ACHN (cell line): Measurements from ENCODE around the gene SDSL.

Experiments used
- DNase-seq: peaks from one replicate; pipeline ENCODE4 v3.0.0-alpha.2; 2015
- in situ Hi-C: cut with HindIII; loops from 2 replicates; pipeline ENCODE4 v1.10.0; 2017; ENCODE audit warnings: low sequenced_read_pairs, low pct_ligation_motif_present, low pct_unique_long_range_greater_than_20kb

The SDSL gene

DNA sequence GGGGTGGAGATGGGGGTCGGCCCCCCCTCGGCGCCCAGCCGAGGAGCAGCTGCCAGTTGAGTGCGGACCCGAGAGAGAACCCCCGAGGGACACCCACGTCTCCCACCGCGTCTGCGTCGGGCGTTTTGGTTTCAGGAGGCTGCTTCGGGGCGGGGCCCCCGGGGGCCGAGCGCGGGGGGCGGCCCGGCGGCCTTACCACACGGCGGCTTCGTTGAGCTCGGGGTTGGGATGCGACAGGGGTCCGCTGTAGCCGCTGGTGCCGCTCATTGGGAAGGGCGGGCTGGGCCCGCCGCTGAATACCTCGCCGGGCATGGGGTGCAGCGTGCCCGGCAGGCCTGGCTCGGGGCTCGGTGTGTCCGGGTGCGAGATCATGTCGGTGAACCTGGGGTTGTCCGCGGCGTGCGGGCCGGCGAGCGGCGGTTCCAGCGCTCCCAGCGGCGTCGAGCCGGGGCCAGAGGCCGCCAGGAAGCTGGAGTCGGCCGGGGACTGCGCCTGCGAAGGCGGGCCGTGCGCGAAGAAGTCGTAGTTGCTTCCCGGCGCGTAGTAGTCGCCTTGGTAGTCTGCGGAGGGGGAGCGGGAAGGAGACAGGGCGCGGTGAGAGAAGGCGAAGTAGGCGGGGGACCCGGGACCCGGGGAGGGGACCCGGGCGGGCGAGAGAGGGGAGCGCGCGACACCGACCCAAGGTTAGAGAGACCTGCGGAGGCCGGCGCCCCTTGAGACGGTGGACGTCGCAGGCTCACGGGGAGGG is 41.0 kb downstream of the SDSL start:
- in situ Hi-C loops: no loop called here

GRCh38 chr12:113463746-113464451 is 41.7 kb downstream of the SDSL start:
- DNase-seq: no peak
- in situ Hi-C loops: no loop called here

More for the DNA sequence above, 41.0 kb downstream of the SDSL start:
- DNase-seq: no peak

GRCh38 chr12:113464452-113464775 is 42.2 kb downstream of the SDSL start:
- DNase-seq: no peak
- in situ Hi-C loops: no loop called here

- in situ Hi-C loops: no loop called here
- DNase-seq: no peak
Measured at GRCh38 chr12:113464852-113465719, 42.9 kb downstream of the SDSL start.

DNA sequence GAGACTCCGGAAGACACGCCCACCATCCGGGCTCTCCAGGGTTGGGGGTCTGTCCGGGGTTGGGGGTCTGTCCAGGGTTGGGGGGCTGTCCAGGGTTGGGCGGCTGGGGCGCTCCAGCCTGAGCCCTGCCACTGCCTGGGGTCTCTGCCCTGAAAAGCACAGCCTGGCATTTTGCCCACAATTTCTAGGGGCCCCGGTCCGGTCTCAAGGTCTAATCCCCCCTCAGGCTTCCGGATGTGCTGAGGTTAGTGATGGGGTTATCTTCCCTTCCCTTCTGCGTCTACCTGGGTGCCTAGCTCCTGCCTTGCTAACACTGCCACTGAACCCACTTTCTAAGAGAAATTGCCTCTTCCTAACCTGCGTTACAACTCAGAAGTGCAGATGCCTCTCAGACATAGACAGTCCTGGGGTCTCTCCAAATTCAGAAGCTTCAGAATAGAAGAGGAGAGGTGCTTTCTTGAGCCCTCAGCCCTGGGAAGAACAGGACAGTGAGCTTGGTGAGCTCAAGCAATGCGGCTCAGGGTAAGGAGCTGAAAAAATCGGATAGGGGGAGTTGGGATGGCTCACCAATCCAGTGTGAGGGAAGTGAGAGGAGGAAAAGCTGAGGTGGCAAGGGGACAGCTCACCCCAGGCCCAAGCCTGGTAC is 43.8 kb downstream of the SDSL start:
- DNase-seq: no peak
- in situ Hi-C loops: no loop called here

DNA sequence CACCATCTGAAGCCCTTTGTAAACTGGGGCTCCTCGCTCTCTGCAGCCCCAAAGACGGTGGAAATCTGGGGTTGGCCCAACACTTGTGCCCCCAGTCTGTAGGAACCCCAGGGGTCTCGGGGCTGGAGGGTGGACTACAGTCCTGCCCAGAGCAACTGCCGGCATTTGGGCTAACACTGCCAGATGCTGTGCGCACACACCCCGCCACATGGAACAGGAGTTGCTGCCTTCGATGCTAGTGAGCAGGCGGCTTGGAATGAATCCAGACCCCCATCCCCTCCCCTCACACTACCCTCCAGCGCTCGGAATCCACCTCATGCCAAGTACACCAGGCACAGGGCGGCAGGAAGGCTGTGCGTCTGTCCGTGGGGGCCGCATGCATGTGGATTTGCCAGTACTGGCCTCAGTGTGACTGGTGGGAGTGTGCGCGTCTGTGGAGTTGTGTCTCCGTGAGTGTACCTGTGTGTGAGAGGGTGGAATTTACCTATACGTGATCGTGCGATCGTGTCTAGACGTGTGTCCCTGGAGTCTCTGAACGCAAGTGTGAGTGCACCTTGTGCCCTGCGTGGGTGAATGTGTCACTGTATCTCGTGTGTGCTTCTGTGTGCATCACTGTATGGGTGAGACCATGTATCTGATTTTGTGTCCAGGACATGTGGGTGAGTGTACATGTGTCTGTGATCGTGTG is 44.4 kb downstream of the SDSL start:
- in situ Hi-C loops: no loop called here
- DNase-seq: no peak

DNA sequence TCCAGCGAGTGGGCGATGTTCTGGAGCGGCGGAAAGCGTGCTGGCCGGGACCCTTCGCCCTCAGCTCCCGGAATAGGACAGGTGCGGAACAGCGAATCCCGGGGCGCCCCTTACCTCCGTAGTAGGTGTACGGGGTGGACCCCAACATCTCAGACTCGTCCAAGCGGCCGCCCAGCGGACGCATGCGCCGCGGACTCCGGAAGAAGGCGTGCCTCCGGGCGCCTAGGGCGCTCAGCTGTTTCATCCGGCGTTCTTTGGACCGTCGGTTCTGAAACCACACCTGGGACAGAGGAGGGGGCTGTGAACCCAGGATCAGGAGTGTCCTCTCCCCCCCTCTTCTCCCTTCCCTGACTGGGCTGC is 44.9 kb downstream of the SDSL start:
- in situ Hi-C loops: no loop called here
- no peak for DNase-seq

- in situ Hi-C loops: no loop called here
- DNase-seq: no peak
Measured at GRCh38 chr12:113467502-113468364, 45.6 kb downstream of the SDSL start.

DNA sequence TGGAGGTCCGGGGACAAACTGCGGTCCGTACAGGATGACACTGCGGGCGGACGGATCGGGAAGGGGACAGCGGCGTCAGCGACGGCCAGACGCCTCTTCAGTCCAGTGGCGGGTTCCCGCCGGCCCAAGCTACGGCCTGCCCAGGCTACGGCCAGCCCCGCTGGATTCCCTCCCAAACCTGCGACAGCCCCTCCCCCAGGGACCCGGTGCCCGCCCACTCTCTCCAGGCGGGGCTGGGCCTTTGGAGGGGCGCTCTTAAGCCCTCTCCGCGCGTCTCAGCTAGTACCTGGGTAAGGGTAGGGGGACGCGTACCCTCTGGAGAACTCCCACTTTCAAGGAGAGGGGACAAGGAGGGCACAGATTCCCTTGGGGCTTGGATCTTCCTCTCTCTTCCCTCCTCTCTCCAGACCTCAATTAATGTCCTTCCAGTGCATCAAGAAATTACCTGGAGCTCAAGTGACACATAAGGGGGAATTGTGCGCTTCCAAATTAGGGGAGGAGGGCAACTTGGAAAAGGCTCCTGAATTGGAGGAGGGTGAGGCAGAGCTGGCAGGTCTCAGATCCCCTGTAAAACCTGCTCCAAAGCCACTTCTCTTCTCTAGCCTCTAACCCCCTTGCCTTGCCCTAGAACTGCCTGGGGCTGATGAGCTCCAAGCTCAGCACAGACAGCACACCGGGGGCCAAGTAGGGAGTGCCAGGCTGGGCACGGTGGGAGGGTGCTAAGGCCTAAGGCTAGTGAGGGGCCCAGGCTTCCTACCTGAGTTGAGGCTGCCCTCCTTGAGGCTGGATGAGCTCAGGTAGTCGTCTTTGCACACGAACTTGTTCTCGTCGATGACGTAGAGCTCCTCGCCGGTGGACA is 46.4 kb downstream of the SDSL start:
- in situ Hi-C loops: no loop called here

DNA sequence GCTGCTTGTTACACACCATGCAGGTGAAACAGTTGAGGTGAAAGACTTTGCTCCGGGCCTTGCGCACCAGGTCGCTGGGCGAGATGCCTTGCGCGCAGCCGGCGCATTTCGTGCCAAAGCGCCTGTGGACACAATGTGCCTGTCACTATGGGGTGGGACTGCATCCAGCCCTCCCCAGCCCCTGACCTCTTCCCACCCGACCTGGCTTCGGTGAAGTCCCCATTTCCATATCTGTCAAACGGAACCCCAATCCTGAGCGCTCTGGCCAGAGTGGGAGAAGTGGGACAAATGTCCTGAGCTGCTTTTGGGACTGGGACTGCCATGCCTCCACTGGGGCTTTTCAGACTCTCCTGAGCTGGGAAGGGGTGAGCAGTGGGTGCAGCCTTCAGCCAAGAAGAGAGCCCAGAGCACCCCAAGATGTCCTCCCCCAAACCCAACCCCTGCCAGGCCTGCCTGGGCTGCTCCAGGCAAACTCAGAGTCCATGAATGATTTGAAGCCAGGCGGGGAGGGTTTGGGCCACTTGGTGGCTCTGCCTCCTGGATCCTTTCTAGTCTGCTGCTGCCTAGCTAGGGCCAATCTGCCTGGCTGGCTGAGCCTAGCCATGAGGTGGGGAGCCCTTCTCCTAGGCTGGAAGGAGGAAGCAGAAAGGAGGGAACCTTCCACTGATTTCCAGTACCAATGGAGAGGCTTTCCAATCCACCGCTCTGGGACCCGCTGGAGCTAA is 47.2 kb downstream of the SDSL start:
- in situ Hi-C loops: no loop called here
- no peak for DNase-seq

More for the DNA sequence above, 46.4 kb downstream of the SDSL start:
- no peak for DNase-seq

DNA sequence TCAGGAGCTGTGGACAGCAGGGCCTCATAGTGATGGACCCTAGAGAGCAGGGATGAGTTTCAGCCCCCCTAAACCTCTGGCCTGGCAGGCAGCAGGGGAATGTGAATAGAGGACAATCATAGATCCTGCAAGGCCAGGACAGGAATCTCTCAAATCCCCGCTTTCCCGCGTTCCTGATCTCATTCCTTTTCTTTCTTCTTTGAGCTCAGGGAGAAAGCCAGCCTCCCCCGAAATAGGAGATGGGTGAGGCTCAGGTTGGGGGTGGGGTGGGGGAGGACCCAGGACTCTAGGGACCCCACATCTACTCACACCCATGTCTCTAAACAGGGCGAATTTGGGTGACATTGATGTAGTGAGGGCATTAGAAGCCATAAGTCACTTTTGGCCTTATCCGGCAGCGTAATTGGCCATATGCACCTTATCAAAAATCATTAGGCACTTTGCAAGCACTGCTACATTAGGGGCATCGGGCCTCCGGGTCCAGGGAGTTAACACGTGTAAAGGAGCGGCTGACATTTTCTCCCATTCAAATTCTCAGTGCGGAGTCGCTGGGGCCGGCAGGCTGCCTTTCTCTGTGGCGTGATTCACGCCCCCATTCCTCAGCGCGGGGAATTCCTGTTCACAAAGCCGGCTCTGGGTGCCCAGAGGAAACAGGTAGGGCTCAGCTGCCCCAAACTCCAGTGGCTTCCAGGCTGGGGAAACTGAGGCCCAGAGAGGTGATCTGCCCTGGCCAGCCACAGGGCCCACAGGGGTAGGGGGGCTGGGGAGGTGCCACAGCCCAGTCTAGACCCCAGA is 48.0 kb downstream of the SDSL start:
- no peak for DNase-seq
- in situ Hi-C loops: no loop called here

DNA sequence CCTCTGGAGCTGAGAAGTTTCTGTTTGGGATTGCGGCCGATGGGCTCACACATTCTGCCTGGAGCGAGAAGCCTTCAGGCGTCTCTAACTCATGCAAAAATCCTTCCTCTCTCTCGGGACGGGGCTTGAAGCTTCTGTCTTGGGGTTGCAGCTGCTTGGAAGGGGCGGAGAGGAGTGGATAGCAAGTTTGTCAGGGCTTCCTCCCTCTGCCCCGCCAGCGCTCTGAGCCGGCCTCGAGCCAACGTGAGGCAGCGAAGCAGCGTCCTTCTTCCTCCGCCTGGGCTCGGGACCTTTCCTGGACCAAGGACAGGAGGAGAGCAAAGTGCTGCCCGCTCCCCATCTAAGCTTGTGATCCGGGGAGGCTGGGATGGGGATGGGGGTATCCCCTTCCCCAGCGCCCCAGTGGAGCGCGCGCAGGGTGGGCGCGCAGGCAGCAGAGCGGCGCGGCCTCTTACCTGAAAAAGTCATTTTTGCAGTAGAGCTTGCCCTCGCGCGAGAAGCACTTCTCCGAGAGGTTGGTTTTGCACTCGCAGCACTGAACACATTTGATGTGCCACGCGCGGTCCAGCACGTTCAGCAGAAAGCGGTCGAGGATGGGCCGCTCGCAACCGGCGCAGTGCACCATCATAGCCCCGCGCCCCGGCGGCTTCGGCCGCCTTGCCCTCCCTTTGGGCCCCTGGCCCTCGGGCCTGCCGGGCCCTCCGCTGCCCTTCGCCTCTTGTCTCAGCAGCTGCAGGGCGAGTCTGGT is 48.9 kb downstream of the SDSL start:
- in situ Hi-C loops: no loop called here
- no peak for DNase-seq

DNA sequence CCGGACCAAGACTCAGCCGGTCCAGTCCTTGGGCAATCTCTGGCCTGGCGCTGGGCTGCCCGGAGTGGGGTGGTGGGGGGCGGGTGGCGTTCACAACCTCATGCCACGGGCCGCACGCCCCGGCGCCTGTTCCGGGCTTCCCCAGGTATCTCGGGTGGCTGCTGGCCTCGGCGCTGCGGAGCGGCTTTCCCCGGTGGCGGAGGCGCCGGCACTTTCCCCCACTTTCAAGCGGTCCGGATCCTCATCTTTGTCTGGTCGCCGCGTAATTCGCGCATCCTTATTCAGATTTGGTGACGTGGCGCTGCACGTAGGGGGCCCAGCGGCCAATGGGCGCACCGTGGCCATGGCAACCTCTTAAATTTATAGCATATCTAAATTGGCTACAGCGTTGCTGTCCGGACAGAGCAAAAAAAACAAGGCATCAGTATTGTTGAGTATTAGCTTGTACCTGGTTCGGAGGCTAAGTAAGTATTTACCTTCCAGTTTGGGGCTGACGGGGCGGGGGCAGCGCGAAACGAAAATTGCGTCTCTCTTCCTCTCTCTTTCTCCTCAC is 49.5 kb downstream of the SDSL start, which contains the start of gene LHX5:
LHX5 (minus strand) TSS at position 253 of the 553 bp plus-strand sequence. CDS start 373 bp downstream, outside the sequence.
- DNase-seq: no peak
- in situ Hi-C loops: no loop called here
